Measurements from ENCODE around the gene FIBP. TPM values are rescaled to one million over a fixed set of nuclear protein-coding genes. Genes with fewer than 3 reads are reported as not detected.

Gene FIBP
- total and polyA plus RNA-seq, 2 donors from 2014 or later, result 58.0 to 105 TPM

- Histone ChIP-seq H3K27me3 (ENCODE audit: control insufficient read depth, insufficient read depth, low read length) (no peaks in the 10 kb centered on the region), H3K9ac (ENCODE audit: low read length in 3 of 3) (peak overlapping the region in 2 of 3 donors; percentile 38 to 68), H3K36me3 (ENCODE audit: control insufficient read depth in 2 of 3, insufficient read depth in 3 of 3, low read length in 3 of 3) (no peaks in the 10 kb centered on the region), H3K4me3 (ENCODE audit: low read length in 3 of 3) (peak overlapping the region; percentile 22 to 85 (median 76)), H3K27ac (ENCODE audit: low read depth in 2 of 2, low read length in 2 of 2) (no peak overlapping the region), H3K4me1 (ENCODE audit: control insufficient read depth in 2 of 3, insufficient read depth in 2 of 3, low read depth in 1 of 3, low read length in 3 of 3) (peaks cover 5 to 13% (median 6%) of the 10 kb centered on the region in 3 donors), H3K9me3 (ENCODE audit: control insufficient read depth in 2 of 3, insufficient read depth in 1 of 3, low read length in 3 of 3) (no peaks in the 10 kb centered on the region)
- intact Hi-C loops (cut with DNase I), result loop anchor here (10.0 kb wide), 1 partner anchor 129 kb away; no protein-coding TSS in a partner anchor
- FAIRE-seq, result no peak
- DNase-seq, result no peak
- TF ChIP-seq, protein P1, sequence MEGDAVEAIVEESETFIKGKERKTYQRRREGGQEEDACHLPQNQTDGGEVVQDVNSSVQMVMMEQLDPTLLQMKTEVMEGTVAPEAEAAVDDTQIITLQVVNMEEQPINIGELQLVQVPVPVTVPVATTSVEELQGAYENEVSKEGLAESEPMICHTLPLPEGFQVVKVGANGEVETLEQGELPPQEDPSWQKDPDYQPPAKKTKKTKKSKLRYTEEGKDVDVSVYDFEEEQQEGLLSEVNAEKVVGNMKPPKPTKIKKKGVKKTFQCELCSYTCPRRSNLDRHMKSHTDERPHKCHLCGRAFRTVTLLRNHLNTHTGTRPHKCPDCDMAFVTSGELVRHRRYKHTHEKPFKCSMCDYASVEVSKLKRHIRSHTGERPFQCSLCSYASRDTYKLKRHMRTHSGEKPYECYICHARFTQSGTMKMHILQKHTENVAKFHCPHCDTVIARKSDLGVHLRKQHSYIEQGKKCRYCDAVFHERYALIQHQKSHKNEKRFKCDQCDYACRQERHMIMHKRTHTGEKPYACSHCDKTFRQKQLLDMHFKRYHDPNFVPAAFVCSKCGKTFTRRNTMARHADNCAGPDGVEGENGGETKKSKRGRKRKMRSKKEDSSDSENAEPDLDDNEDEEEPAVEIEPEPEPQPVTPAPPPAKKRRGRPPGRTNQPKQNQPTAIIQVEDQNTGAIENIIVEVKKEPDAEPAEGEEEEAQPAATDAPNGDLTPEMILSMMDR (IDR thresholded peaks at IDR 0.05; ENCODE audit: borderline replicate concordance, extremely low read depth, insufficient read depth), result no peak
Measured at GRCh38 chr11:65834202-65834601, 54.1 kb downstream of the FIBP start.

Other genes starting within 250 kb of the FIBP start
- 81.6 TPM for gene RELA, start 225.6 kb downstream of the FIBP start, total RNA-seq
- gene RELA, start 225.6 kb downstream of the FIBP start, polyA plus RNA-seq (ENCODE audit: insufficient read depth, low read depth, low replicate concordance), result 34.8 TPM
- gene KAT5, start 176.2 kb downstream of the FIBP start, total RNA-seq, result 74.7 TPM
- gene KAT5, start 176.2 kb downstream of the FIBP start, polyA plus RNA-seq (ENCODE audit: insufficient read depth, low read depth, low replicate concordance), result 68.4 TPM
- 43.7 TPM for gene RNASEH2C, start 167.7 kb downstream of the FIBP start, total RNA-seq
- 129 TPM for gene RNASEH2C, start 167.7 kb downstream of the FIBP start, polyA plus RNA-seq (ENCODE audit: insufficient read depth, low read depth, low replicate concordance)
- gene AP5B1, start 107.5 kb downstream of the FIBP start, total RNA-seq, result 18.3 TPM
- gene AP5B1, start 107.5 kb downstream of the FIBP start, polyA plus RNA-seq (ENCODE audit: insufficient read depth, low read depth, low replicate concordance), result 6.3 TPM
- gene OVOL1, start 101.4 kb downstream of the FIBP start, total RNA-seq, result 6.6 TPM
- 6.7 TPM for gene OVOL1, start 101.4 kb downstream of the FIBP start, polyA plus RNA-seq (ENCODE audit: insufficient read depth, low read depth, low replicate concordance)
- gene SNX32, start 54.5 kb downstream of the FIBP start, total RNA-seq, result 1.0 TPM
- 0.43 TPM for gene SNX32, start 54.5 kb downstream of the FIBP start, polyA plus RNA-seq (ENCODE audit: insufficient read depth, low read depth, low replicate concordance)
- gene CFL1, start 30.3 kb downstream of the FIBP start, total RNA-seq, result 705 TPM
- 846 TPM for gene CFL1, start 30.3 kb downstream of the FIBP start, polyA plus RNA-seq (ENCODE audit: insufficient read depth, low read depth, low replicate concordance)
- gene MUS81, start 28.0 kb downstream of the FIBP start, total RNA-seq, result 54.9 TPM
- 31.2 TPM for gene MUS81, start 28.0 kb downstream of the FIBP start, polyA plus RNA-seq (ENCODE audit: insufficient read depth, low read depth, low replicate concordance)
- 64.2 TPM for gene EFEMP2, start 15.7 kb downstream of the FIBP start, total RNA-seq
- 60.0 TPM for gene EFEMP2, start 15.7 kb downstream of the FIBP start, polyA plus RNA-seq (ENCODE audit: insufficient read depth, low read depth, low replicate concordance)
- 3.9 TPM for gene CTSW, start 8.6 kb downstream of the FIBP start, total RNA-seq
- 1.3 TPM for gene CTSW, start 8.6 kb downstream of the FIBP start, polyA plus RNA-seq (ENCODE audit: insufficient read depth, low read depth, low replicate concordance)
- gene CCDC85B, start 2.2 kb upstream of the FIBP start, total RNA-seq, result 26.1 TPM
- 31.8 TPM for gene CCDC85B, start 2.2 kb upstream of the FIBP start, polyA plus RNA-seq (ENCODE audit: insufficient read depth, low read depth, low replicate concordance)
- 3.2 TPM for gene FOSL1, start 11.9 kb upstream of the FIBP start, total RNA-seq
- gene FOSL1, start 11.9 kb upstream of the FIBP start, polyA plus RNA-seq (ENCODE audit: insufficient read depth, low read depth, low replicate concordance), result 0.37 TPM
- gene C11orf68, start 30.6 kb upstream of the FIBP start, total RNA-seq, result 38.0 TPM
- 52.0 TPM for gene C11orf68, start 30.6 kb upstream of the FIBP start, polyA plus RNA-seq (ENCODE audit: insufficient read depth, low read depth, low replicate concordance)
- 51.2 TPM for gene DRAP1, start 31.0 kb upstream of the FIBP start, total RNA-seq
- 150 TPM for gene DRAP1, start 31.0 kb upstream of the FIBP start, polyA plus RNA-seq (ENCODE audit: insufficient read depth, low read depth, low replicate concordance)
- gene TSGA10IP, start 57.0 kb upstream of the FIBP start, total RNA-seq, result not detected
- not detected for gene TSGA10IP, start 57.0 kb upstream of the FIBP start, polyA plus RNA-seq (ENCODE audit: insufficient read depth, low read depth, low replicate concordance)
- 48.6 TPM for gene SART1, start 73.3 kb upstream of the FIBP start, total RNA-seq
- 48.7 TPM for gene SART1, start 73.3 kb upstream of the FIBP start, polyA plus RNA-seq (ENCODE audit: insufficient read depth, low read depth, low replicate concordance)
- gene EIF1AD, start 113.7 kb upstream of the FIBP start, total RNA-seq, result 37.5 TPM
- gene EIF1AD, start 113.7 kb upstream of the FIBP start, polyA plus RNA-seq (ENCODE audit: insufficient read depth, low read depth, low replicate concordance), result 17.7 TPM
- 181 TPM for gene BANF1, start 114.0 kb upstream of the FIBP start, total RNA-seq
- 186 TPM for gene BANF1, start 114.0 kb upstream of the FIBP start, polyA plus RNA-seq (ENCODE audit: insufficient read depth, low read depth, low replicate concordance)
- gene CST6, start 123.5 kb upstream of the FIBP start, total RNA-seq, result 5.9 TPM
- 1.2 TPM for gene CST6, start 123.5 kb upstream of the FIBP start, polyA plus RNA-seq (ENCODE audit: insufficient read depth, low read depth, low replicate concordance)
- gene CATSPER1, start 138.0 kb upstream of the FIBP start, total RNA-seq, result 0.76 TPM
- gene CATSPER1, start 138.0 kb upstream of the FIBP start, polyA plus RNA-seq (ENCODE audit: insufficient read depth, low read depth, low replicate concordance), result not detected
- 2.5 TPM for gene GAL3ST3, start 160.7 kb upstream of the FIBP start, total RNA-seq
- 7.6 TPM for gene GAL3ST3, start 160.7 kb upstream of the FIBP start, polyA plus RNA-seq (ENCODE audit: insufficient read depth, low read depth, low replicate concordance)
- gene SF3B2, start 163.9 kb upstream of the FIBP start, total RNA-seq, result 172 TPM
- gene SF3B2, start 163.9 kb upstream of the FIBP start, polyA plus RNA-seq (ENCODE audit: insufficient read depth, low read depth, low replicate concordance), result 114 TPM
- 91.8 TPM for gene PACS1, start 181.8 kb upstream of the FIBP start, total RNA-seq
- 23.7 TPM for gene PACS1, start 181.8 kb upstream of the FIBP start, polyA plus RNA-seq (ENCODE audit: insufficient read depth, low read depth, low replicate concordance)